Stimulated activated CD8-positive, alpha-beta memory T cell treated with anti-CD3 and anti-CD28 coated beads, Interleukin-12 subunit alpha, Interleukin-12 subunit beta, amount 100 ng/mL, for 24 hours (primary cell): ENCODE measurements around the gene RPS6KB2.
"Not testable (repeated sequence)": the region's sequence is repeated elsewhere in the genome, so short reads cannot be mapped to it uniquely, and the experiment has no call there.

Source experiments
- DNase-seq: peaks from one replicate; pipeline ENCODE4 v3.0.0-alpha.2; 2020; ENCODE audit errors: extremely low read depth

Gene RPS6KB2

GRCh38 chr11:67397986-67398660 lies 30.2 kb upstream of the RPS6KB2 start:
- no peak for DNase-seq

GRCh38 chr11:67398661-67399563 lies 29.4 kb upstream of the RPS6KB2 start:
- DNase-seq, result no peak

DNA sequence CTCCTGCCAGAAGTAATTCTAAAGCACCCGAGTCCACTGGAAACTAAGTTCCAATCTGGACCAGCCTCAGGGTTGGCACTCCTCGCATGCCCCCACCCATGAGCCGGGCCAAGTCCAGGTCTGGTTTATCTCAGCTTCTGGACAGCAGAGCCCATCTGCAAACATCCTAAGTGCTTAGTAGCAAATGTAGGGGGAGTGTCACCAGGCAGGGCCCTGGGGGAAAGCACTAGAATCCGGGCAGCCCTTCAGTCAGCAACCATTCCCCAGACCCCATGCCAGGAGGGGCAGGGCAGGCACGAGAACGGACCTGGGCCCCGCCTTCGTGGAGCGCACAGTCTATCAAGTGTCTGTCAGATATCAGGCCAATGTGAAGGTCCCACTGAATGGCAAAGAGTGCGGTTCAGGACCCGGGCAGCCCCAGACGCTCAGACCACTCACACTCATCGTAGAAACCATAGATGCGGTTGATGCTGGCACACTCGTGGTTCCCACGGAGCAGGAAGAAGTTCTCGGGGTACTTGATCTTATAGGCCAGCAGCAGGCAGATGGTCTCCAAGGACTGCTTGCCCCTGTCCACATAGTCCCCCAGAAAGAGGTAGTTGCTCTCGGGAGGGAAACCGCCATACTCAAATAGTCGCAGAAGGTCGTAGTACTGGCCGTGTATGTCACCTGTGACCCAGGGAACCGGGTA lies 27.9 kb upstream of the RPS6KB2 start:
- DNase-seq, result no peak

DNA sequence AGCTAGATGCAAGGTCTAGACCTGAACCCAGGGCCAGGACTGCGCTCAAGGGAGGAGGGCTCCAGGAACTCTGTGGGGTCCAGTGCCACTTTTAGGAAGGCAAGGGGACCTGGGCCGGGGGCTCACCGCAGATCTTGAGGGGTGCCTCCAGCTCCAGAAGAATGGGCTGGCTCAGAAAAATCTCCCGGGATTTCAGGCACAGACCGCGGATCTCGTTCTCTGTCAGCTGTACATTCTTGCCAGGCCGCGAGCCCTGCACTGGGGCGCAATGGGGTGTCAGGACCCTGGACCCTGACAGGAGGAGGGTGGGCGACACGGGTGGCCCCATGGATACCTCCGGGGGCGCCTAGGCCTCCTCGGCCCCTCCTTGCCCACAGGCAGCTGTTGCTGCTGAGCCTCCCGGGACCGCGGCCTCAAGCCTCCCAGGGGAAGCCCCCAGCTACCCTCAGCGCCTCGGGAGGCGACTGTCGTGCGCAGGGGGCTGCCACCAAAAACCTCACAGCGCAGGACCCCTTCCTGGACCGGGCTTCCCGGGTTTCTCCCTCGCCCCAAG lies 27.3 kb upstream of the RPS6KB2 start:
- no peak for DNase-seq

DNA sequence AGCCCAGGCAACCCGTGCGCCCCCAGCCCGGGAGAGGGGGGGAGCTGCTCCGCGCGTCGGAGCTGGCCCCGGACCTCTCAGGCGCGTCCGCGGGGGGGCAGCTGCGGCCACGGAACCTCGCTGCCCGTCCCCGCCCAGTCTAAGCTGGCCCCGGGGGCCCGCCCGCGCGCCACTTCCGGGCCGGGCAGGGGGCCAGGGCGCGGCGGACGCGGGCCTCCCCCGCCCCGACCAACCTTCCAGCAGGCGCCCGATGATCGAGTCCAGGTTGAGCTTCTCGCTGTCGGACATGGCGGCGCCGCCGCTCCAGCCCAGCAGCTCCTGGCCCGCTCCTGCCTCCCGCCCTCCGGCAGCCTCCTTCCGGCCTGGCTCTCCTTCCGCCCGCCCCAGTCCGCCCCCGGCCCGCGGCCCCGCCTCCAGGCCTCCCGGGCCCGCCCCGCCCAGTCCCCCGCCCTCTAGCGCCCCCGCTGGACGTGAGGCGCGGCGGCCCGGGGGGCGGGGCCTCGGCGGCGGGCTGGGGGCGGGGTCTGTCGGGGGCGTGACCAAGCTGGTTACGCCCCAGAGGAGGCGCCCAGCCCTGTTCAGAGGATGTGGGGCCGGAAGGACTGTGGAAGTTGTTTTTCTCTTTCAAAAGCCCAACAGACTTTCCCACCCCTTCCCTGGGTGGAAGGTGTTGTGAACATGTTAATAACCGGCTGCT lies 26.7 kb upstream of the RPS6KB2 start, which contains the start of gene PPP1CA:
TSS of gene PPP1CA (minus strand) at position 364 of the 697 bp plus-strand sequence. CDS start at position 288, 76 bp downstream.
- DNase-seq, result peak; percentile 75

DNA sequence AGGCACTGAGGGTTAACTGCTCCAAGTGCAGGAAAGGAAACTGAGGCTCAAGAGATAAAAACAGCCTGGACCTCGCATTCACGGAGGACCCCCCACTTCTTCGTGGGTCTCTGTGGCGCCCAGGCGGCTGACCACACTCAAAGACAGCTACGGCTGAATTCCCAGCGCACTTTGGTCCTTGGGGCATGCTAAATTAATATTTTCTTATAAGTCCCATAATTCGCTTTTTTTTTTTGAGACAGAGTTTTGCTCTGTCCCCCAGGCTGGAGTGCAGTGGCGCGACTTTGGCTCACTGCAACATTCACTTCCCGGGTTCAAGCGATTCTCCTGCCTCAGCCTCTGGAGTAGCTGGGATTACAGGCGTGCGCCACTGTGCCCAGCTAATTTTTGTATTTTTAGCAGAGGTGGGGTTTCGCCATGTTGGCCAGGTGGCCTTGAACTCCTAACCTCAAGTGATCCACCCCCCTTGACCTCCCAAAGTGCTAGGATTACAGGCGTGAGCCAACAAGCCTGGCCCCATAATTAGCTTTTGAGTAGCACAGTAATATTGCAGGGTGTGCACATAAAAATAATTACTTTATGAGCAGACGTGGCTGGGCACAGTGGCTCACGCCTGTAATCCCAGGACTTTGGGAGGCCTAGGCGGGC lies 26.0 kb upstream of the RPS6KB2 start:
- DNase-seq, result not testable (repeated sequence)

- DNase-seq, result not testable (repeated sequence)
These were observed 25.2 kb upstream of the RPS6KB2 start for GRCh38 chr11:67403085-67403484.

- no peak for DNase-seq
These were observed 23.6 kb upstream of the RPS6KB2 start for GRCh38 chr11:67404515-67405195.

GRCh38 chr11:67405196-67405567 lies 23.1 kb upstream of the RPS6KB2 start:
- no peak for DNase-seq

DNA sequence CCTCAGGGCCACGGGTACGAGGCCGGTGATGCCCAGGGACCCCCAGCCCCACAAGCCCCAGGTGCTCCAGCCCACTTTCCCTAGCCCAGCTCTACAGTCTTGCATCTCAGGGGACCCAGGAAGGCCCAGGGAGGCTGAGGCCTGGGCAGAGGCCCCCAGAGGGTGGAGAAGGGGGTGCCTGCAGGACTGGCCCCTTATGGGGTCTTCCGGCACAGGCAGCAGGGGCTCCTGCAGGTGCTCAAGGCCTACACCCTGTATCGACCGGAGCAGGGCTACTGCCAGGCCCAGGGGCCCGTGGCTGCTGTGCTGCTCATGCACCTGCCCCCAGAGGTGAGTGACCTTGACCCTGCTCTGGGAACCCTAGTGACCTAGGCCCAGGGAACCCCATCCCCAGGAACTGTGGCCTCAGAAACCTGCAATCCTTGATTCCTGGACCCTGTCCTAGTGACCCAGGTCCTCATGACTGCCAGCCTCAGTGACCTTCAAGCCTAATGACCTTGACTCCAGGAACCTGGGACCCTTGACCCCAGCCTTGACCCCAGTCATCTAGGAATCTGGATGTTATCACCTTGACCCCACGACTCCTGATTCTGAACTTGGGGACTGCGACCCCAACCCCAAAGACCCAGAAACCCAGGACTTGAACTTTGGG lies 22.5 kb upstream of the RPS6KB2 start:
- no peak for DNase-seq

DNA sequence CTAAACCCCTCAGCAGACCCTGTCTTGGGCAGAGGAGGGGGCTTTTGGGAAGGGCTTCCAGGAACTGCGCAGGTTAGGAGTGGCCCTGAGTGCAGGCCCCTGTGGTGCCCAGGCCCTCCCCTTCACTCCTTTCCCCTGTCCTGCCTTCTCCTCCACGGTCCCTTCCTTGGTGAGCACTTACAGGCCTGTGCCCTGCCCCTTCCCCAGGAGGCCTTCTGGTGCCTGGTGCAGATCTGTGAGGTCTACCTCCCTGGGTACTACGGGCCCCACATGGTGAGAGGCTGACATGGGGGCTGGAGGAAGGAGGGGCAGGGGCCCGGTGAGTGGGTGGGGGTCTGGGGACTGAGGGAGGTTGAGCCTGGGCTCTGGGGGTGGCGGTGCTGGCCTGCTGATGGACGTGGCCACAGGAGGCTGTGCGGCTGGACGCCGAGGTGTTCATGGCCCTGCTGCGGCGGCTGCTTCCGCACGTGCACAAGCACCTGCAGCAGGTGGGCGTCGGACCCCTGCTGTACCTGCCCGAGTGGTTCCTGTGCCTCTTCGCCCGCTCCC lies 21.8 kb upstream of the RPS6KB2 start:
- DNase-seq, result no peak

DNA sequence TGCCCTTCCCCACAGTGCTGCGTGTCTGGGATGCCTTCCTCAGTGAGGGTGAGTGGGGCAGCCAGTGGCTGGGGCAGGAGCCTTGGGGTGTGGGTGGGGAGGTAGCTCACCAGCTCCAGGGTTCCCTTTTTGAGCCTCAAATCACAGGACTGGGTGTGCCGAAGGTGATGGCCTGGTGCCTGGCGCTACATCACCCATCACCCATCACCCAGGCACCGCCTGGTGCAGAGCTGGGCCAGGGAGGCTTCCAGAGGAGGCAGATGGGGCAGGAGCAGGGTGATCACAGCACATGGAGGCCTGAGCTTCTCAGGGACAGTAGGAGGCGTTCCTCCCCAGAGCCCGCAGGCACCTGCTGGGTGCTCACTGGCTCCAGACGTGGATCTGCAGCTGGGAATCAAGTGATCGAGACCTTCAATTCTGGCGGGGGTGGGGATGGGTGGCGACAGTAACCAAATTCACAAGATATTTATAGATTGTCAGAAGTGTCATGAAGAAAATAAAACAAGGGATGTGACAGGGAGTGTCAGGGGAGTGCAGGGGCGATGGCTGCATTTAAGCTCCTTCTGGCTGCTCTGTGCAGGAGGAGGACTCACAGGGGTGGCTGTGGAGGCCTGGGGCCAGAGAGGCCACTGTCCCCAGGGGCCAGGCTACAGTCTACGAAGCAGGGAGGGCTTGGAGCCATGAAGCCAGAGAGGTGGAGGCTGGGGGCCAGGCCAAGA lies 21.2 kb upstream of the RPS6KB2 start:
- DNase-seq, result no peak

GRCh38 chr11:67407688-67408163 lies 20.6 kb upstream of the RPS6KB2 start:
- no peak for DNase-seq

DNA sequence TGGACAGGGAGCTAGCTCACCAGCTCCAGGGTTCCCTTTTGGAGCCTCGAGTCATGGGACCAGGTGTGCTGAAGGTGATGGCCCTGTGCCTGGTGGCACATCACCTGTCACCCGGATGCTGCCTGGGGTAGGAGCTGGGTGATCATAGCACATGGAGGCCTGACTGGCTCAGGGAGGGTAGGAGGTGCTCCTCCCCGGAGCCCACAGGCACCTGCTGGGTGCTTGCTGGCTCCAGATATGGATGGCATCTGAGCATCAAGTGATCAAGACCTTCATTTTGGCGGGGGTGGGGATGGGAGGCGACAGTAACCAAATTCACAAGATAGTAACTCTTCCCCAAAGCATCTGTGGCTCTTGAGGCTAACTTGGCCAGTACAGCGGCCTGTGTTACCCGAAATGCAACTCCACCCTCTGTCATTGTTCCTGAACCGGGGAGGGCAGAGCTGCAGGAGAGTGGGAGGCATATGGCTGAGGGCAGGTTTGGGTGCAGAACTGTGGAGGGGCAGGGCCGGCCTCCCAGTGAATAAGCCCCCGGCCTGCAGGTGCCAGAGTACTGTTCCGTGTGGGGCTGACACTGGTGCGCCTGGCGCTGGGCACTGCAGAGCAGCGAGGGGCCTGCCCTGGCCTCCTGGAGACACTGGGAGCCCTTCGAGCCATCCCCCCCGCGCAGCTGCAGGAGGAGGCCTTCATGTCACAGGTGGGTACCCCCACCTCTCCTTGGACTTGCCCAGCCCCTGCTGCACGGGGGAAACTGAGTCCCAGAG lies 19.7 kb upstream of the RPS6KB2 start:
- no peak for DNase-seq

GRCh38 chr11:67409261-67409666 lies 19.0 kb upstream of the RPS6KB2 start:
- peak; percentile 39 for DNase-seq

GRCh38 chr11:67409781-67410368 lies 18.4 kb upstream of the RPS6KB2 start:
- no peak for DNase-seq

- DNase-seq, result no peak
These were observed 17.9 kb upstream of the RPS6KB2 start for GRCh38 chr11:67410369-67410831.
